HG02852 (cell line): ENCODE data around the gene HOPX.
"Not testable (repeated sequence)": the region's sequence is repeated elsewhere in the genome, so short reads cannot be mapped to it uniquely, and the experiment has no call there.

Source experiments
- ATAC-seq: cut with Tn5 transposase; IDR thresholded peaks from one replicate; pipeline ENCODE4 v1.9.1; 2021; ENCODE audit warnings: mild to moderate bottlenecking, moderate library complexity; ENCODE audit not compliant: unreplicated experiment

HOPX gene

GRCh38 chr4:56630876-56631666, 50.0 kb downstream of the HOPX start:
- no peak for ATAC-seq

- ATAC-seq = no peak
Measured at GRCh38 chr4:56628592-56628991, 52.5 kb downstream of the HOPX start.

- no peak for ATAC-seq
Measured at GRCh38 chr4:56627985-56628384, 53.1 kb downstream of the HOPX start.

- ATAC-seq = no peak
Measured at GRCh38 chr4:56627375-56627774, 53.7 kb downstream of the HOPX start.

GRCh38 chr4:56626963-56627362, 54.1 kb downstream of the HOPX start:
- no peak for ATAC-seq

- ATAC-seq = no peak
Measured at GRCh38 chr4:56626420-56626819, 54.7 kb downstream of the HOPX start.

- ATAC-seq = no peak
Measured at GRCh38 chr4:56622176-56622575, 58.9 kb downstream of the HOPX start.

GRCh38 chr4:56619816-56620215, 61.3 kb downstream of the HOPX start:
- no peak for ATAC-seq

- ATAC-seq = peak; percentile 59
Measured at GRCh38 chr4:56619160-56619559, 61.9 kb downstream of the HOPX start.

- no peak for ATAC-seq
Measured at GRCh38 chr4:56618734-56619133, 62.4 kb downstream of the HOPX start.

GRCh38 chr4:56613101-56613862, 67.8 kb downstream of the HOPX start:
- ATAC-seq = no peak

GRCh38 chr4:56612282-56612681, 68.8 kb downstream of the HOPX start:
- no peak for ATAC-seq

- no peak for ATAC-seq
Measured at GRCh38 chr4:56611501-56611900, 69.6 kb downstream of the HOPX start.

GRCh38 chr4:56610170-56610569, 70.9 kb downstream of the HOPX start:
- ATAC-seq = not testable (repeated sequence)

- ATAC-seq = no peak
Measured at GRCh38 chr4:56607926-56608325, 73.2 kb downstream of the HOPX start.

GRCh38 chr4:56606385-56606784, 74.7 kb downstream of the HOPX start:
- no peak for ATAC-seq

GRCh38 chr4:56605464-56605863, 75.6 kb downstream of the HOPX start:
- ATAC-seq = not testable (repeated sequence)

GRCh38 chr4:56603297-56603696, 77.8 kb downstream of the HOPX start:
- no peak for ATAC-seq
